Hepatocyte (in vitro differentiated cells): ENCODE measurements around the gene SEBOX. TPM values are rescaled to one million over a fixed set of nuclear protein-coding genes. Genes with fewer than 3 reads are reported as not detected.

Experiments used
- DNase-seq: peaks from one replicate; pipeline ENCODE4 v3.0.0-alpha.2; 2016; ENCODE audit warnings: low spot score
- H2AFZ ChIP-seq: fragments of 200-600 bp; sonication (generic); 2 replicates; pipeline ENCODE4 v1.6.0; 2016; ENCODE audit warnings: antibody characterized with exemption, mild to moderate bottlenecking
- H3K27ac ChIP-seq: fragments of 200-600 bp; sonication (generic); 2 replicates; pipeline ENCODE4 v1.5.1; 2016; ENCODE audit warnings: mild to moderate bottlenecking
- H3K27me3 ChIP-seq: fragments of 200-600 bp; sonication (generic); 2 replicates; pipeline ENCODE4 v1.6.1; 2016
- H3K36me3 ChIP-seq: fragments of 200-600 bp; sonication (generic); replicated peaks from 2 replicates; pipeline ENCODE4 v1.5.1; 2016; ENCODE audit warnings: low read depth; ENCODE audit not compliant: insufficient read depth
- H3K4me1 ChIP-seq: fragments of 200-600 bp; sonication (generic); 2 replicates; pipeline ENCODE4 v1.5.1; 2016; ENCODE audit warnings: mild to moderate bottlenecking, moderate library complexity; ENCODE audit not compliant: insufficient read depth
- H3K4me2 ChIP-seq: fragments of 200-600 bp; sonication (generic); 2 replicates; pipeline ENCODE4 v1.6.0; 2016
- H3K4me3 ChIP-seq: fragments of 200-600 bp; sonication (generic); 2 replicates; pipeline ENCODE4 v1.5.1; 2016; ENCODE audit warnings: mild to moderate bottlenecking
- H3K79me2 ChIP-seq: fragments of 200-600 bp; sonication (generic); 2 replicates; pipeline ENCODE4 v1.6.0; 2017; ENCODE audit warnings: mild to moderate bottlenecking
- H3K9me2 ChIP-seq: fragments of 200-600 bp; sonication (generic); replicated peaks from 2 replicates; pipeline ENCODE4 v1.6.0; 2017; ENCODE audit warnings: mild to moderate bottlenecking; ENCODE audit not compliant: insufficient read depth
- H3K9me3 ChIP-seq: fragments of 200-600 bp; sonication (generic); 2 replicates; pipeline ENCODE4 v1.5.1; 2016; ENCODE audit warnings: low read depth, mild to moderate bottlenecking
- H4K20me1 ChIP-seq: fragments of 200-600 bp; sonication (generic); 2 replicates; pipeline ENCODE4 v1.6.0; 2016; ENCODE audit warnings: mild to moderate bottlenecking; ENCODE audit not compliant: insufficient read depth, poor library complexity, severe bottlenecking
- CTCF ChIP-seq: fragments of 200-600 bp; sonication (generic); IDR thresholded peaks from 2 replicates; pipeline ENCODE4 v1.5.1; 2016; ENCODE audit warnings: antibody characterized with exemption, mild to moderate bottlenecking; ENCODE audit not compliant: poor library complexity
- EZH2 ChIP-seq: fragments of 200-600 bp; sonication (generic); IDR thresholded peaks from 2 replicates; pipeline ENCODE4 v1.6.1; 2016; ENCODE audit warnings: antibody characterized with exemption, mild to moderate bottlenecking, borderline replicate concordance
- EZH2phosphoT487 ChIP-seq: fragments of 200-600 bp; sonication (generic); IDR thresholded peaks from one replicate; pipeline ENCODE4 v1.6.1; 2018; ENCODE audit warnings: antibody characterized with exemption, mild to moderate bottlenecking, low read depth, moderate library complexity; ENCODE audit not compliant: unreplicated experiment, severe bottlenecking
- WGBS: methylation state at CpG from one replicate; pipeline ENCODE4 v1.1.6; 2016; ENCODE audit warnings: low lambda C conversion rate; ENCODE audit errors: missing lambda C conversion rate; 5-methylcytosine and 5-hydroxymethylcytosine counted together
- polyA plus RNA-seq: library from polyadenylated mRNA; unstranded; fragments of >200 nt; fragmentation: Nextera tagmentation; extraction: Ambion mirVana; gene quantifications from 2 replicates; pipeline ENCODE4 v1.2.1, GENCODE V29; 2016
- total RNA-seq: library from RNA; depleted of rRNA; stranded (reverse); fragments of >200 nt; gene quantifications from 2 replicates; pipeline ENCODE4 v1.2.3, GENCODE V29; 2014

The SEBOX gene
- total and polyA plus RNA-seq, 2 experiments from 2014 or later: not detected

GRCh38 chr17:28395968-28396367, 31.0 kb upstream of the SEBOX start:
- Histone ChIP-seq H3K4me1 (peaks cover 22% of the 10 kb centered on the region), H3K79me2 (no peaks in the 10 kb centered on the region), H3K4me3 (no peak overlapping the region), H3K4me2 (no peak overlapping the region), H3K27ac (peak overlapping the region; percentile 80), H3K9me2 (no peaks in the 10 kb centered on the region), H3K36me3 (no peaks in the 10 kb centered on the region), H2AFZ (no peak overlapping the region), H3K9me3 (no peaks in the 10 kb centered on the region), H4K20me1 (no peaks in the 10 kb centered on the region), H3K27me3 (no peaks in the 10 kb centered on the region)
- WGBS: 89% methylated on average over 6 of the region's 6 CpGs
- TF ChIP-seq CTCF (no peak), EZH2phosphoT487 (no peak), EZH2 (no peak)
- no peak for DNase-seq

- Histone ChIP-seq H3K4me3 (no peak overlapping the region), H3K4me1 (peaks cover 22% of the 10 kb centered on the region), H3K36me3 (no peaks in the 10 kb centered on the region), H3K27me3 (no peaks in the 10 kb centered on the region), H3K4me2 (no peak overlapping the region), H4K20me1 (no peaks in the 10 kb centered on the region), H3K9me2 (no peaks in the 10 kb centered on the region), H3K79me2 (no peaks in the 10 kb centered on the region), H2AFZ (no peak overlapping the region), H3K27ac (peak overlapping the region; percentile 80), H3K9me3 (no peaks in the 10 kb centered on the region)
- no peak for TF ChIP-seq EZH2phosphoT487
- TF ChIP-seq CTCF: no peak
- no peak for TF ChIP-seq EZH2
- 66% methylated on average over 2 of the region's 2 CpGs for WGBS
- DNase-seq: no peak
Observed at GRCh38 chr17:28395426-28395825, 30.4 kb upstream of the SEBOX start.

- TF ChIP-seq EZH2phosphoT487 (no peak), EZH2 (no peak), CTCF (no peak)
- Histone ChIP-seq H2AFZ (no peak overlapping the region), H3K79me2 (no peaks in the 10 kb centered on the region), H3K27me3 (no peaks in the 10 kb centered on the region), H4K20me1 (no peaks in the 10 kb centered on the region), H3K4me1 (peaks cover 22% of the 10 kb centered on the region), H3K4me3 (no peak overlapping the region), H3K36me3 (no peaks in the 10 kb centered on the region), H3K4me2 (no peak overlapping the region), H3K9me3 (no peaks in the 10 kb centered on the region), H3K9me2 (no peaks in the 10 kb centered on the region), H3K27ac (peak overlapping the region; percentile 71)
- WGBS: 82% methylated on average over 7 of the region's 7 CpGs
- DNase-seq: peak; percentile 50
Observed at GRCh38 chr17:28394337-28395116, 29.5 kb upstream of the SEBOX start.
